H1 (cell line): ENCODE data around the gene KCNC1. TPM values are rescaled to one million over a fixed set of nuclear protein-coding genes. Genes with fewer than 3 reads are reported as not detected.

Source experiments
- CTCF ChIA-PET: fragments of 300-600 bp; sonication (Branson Sonifier 250); formaldehyde crosslinking; loops from one replicate; lab custom pipeline; 2021; ENCODE audit not compliant: partially characterized antibody; lab: Charles Lee
- POLR2A ChIA-PET: fragments of 300-600 bp; sonication (Branson Sonifier 250); formaldehyde crosslinking; loops from one replicate; lab custom pipeline; 2021; ENCODE audit warnings: inconsistent platforms; ENCODE audit not compliant: partially characterized antibody; lab: Charles Lee
- DNase-seq, 2 experiments: peaks; one replicate each; pipeline versions ENCODE4 v3.0.0 to v3.0.0-alpha.2; 2010 to 2022; ENCODE audit warnings: low spot score in 2 of 2, low read depth in 1 of 2, mixed read lengths in 1 of 2
- FAIRE-seq: peaks from 2 replicates; lab custom pipeline; 2011; peaks lifted over from hg19 to GRCh38; lab: Jason Lieb, UNC
- H2AFZ ChIP-seq: 2 replicates; pipeline ENCODE4 v1.8.1; 2012; ENCODE audit warnings: low read length, inconsistent platforms
- H2AK5ac ChIP-seq: 2 replicates; pipeline ENCODE4 v1.6.1; 2013; ENCODE audit warnings: low read depth, low read length
- H2BK120ac ChIP-seq: replicated peaks from 2 replicates; pipeline ENCODE3; 2013; ENCODE audit warnings: low read depth, low read length, inconsistent platforms
- H2BK12ac ChIP-seq: 2 replicates; pipeline ENCODE4 v1.6.1; 2013; ENCODE audit warnings: low read depth, low read length
- H2BK15ac ChIP-seq: 2 replicates; pipeline ENCODE4 v1.6.1; 2013; ENCODE audit warnings: low read length
- H2BK20ac ChIP-seq: 2 replicates; pipeline ENCODE4 v1.6.1; 2013; ENCODE audit warnings: low read length
- H2BK5ac ChIP-seq: 2 replicates; pipeline ENCODE4 v1.6.1; 2013; ENCODE audit warnings: low read depth, low read length
- H3K14ac ChIP-seq: 2 replicates; pipeline ENCODE4 v1.6.1; 2013; ENCODE audit warnings: inconsistent platforms; ENCODE audit not compliant: insufficient read length
- H3K18ac ChIP-seq: 2 replicates; pipeline ENCODE4 v1.6.1; 2013; ENCODE audit warnings: low read length; ENCODE audit errors: extremely low read depth
- H3K23ac ChIP-seq: 2 replicates; pipeline ENCODE4 v1.6.1; 2013; ENCODE audit warnings: inconsistent platforms; ENCODE audit not compliant: insufficient read length
- H3K23me2 ChIP-seq: 2 replicates; pipeline ENCODE4 v1.6.1; 2013; ENCODE audit warnings: low read depth, low read length
- H3K27ac ChIP-seq: 2 replicates; pipeline ENCODE4 v1.6.1; 2011; ENCODE audit warnings: low read depth, low read length, inconsistent platforms
- H3K27me3 ChIP-seq, 4 experiments: replicated peaks in 1 of 4; 1 replicate in 1 of 4; 2 replicates in 3 of 4; pipeline versions ENCODE4 v1.6.1 to v1.8.1; 2011 to 2013; ENCODE audit warnings: low read length in 3 of 4, mild to moderate bottlenecking in 3 of 4, inconsistent platforms in 2 of 4, mixed read lengths in 2 of 4, moderate library complexity in 1 of 4; ENCODE audit not compliant: control insufficient read depth in 3 of 4, insufficient read depth in 3 of 4; ENCODE audit errors: extremely low read depth in 1 of 4
- H3K36me3 ChIP-seq, 4 experiments: 2 replicates each; pipeline versions ENCODE4 v1.6.1 to v1.8.1; 2011 to 2013; ENCODE audit warnings: mild to moderate bottlenecking in 4 of 4, low read length in 3 of 4, moderate library complexity in 2 of 4, control low read depth in 1 of 4, inconsistent platforms in 1 of 4; ENCODE audit not compliant: insufficient read depth in 4 of 4, control insufficient read depth in 2 of 4
- H3K4ac ChIP-seq: replicated peaks from 2 replicates; pipeline ENCODE3; 2013; ENCODE audit warnings: low read length, low read depth, mixed read lengths, inconsistent platforms; ENCODE audit not compliant: insufficient read length
- H3K4me1 ChIP-seq, 4 experiments: replicated peaks in 1 of 4; 1 replicate in 1 of 4; 2 replicates in 3 of 4; pipeline versions ENCODE4 v1.6.1 to v1.8.1; 2011 to 2013; ENCODE audit warnings: low read length in 3 of 4, inconsistent platforms in 2 of 4, mixed read lengths in 1 of 4; ENCODE audit not compliant: insufficient read depth in 4 of 4, control insufficient read depth in 3 of 4
- H3K4me2 ChIP-seq, 2 experiments: 2 replicates each; pipeline versions ENCODE4 v1.6.1 to v1.8.1; 2011 to 2013; ENCODE audit warnings: low read depth in 2 of 2, low read length in 2 of 2, control low read depth in 1 of 2, inconsistent platforms in 1 of 2, mild to moderate bottlenecking in 1 of 2; ENCODE audit not compliant: insufficient read depth in 1 of 2
- H3K4me3 ChIP-seq, 4 experiments: fragments of 200-600, 300-600 bp in 1 of 4; sonication (generic), shearing (Covaris generic), sonication (Bioruptor Twin) in 1 of 4; 2 replicates each; pipeline versions ENCODE4 v1.5.1 to v1.8.1; 2011 to 2016; ENCODE audit warnings: low read length in 4 of 4, low read depth in 3 of 4, control low read depth in 2 of 4, inconsistent platforms in 2 of 4, mild to moderate bottlenecking in 2 of 4, mixed read lengths in 1 of 4, moderate library complexity in 1 of 4; ENCODE audit not compliant: insufficient read depth in 2 of 4; ENCODE audit errors: extremely low read depth in 1 of 4
- H3K56ac ChIP-seq: replicated peaks from 2 replicates; pipeline ENCODE3; 2013; ENCODE audit warnings: low read depth, mild to moderate bottlenecking, mixed read lengths, low read length, inconsistent platforms; ENCODE audit not compliant: insufficient read length
- H3K79me1 ChIP-seq: 2 replicates; pipeline ENCODE4 v1.6.1; 2013; ENCODE audit warnings: low read depth, low read length, control low read depth
- H3K79me2 ChIP-seq, 2 experiments: 2 replicates each; pipeline versions ENCODE4 v1.6.1 to v1.8.1; 2012 to 2013; ENCODE audit warnings: low read length in 2 of 2, mild to moderate bottlenecking in 2 of 2, inconsistent platforms in 1 of 2; ENCODE audit not compliant: insufficient read depth in 2 of 2, control insufficient read depth in 1 of 2
- H3K9ac ChIP-seq, 4 experiments: replicated peaks in 1 of 4; 1 replicate in 1 of 4; 2 replicates in 3 of 4; pipeline versions ENCODE4 v1.6.1 to v1.8.1; 2011 to 2013; ENCODE audit warnings: low read depth in 3 of 4, low read length in 3 of 4, control low read depth in 2 of 4, mild to moderate bottlenecking in 2 of 4, moderate library complexity in 2 of 4, inconsistent platforms in 1 of 4; ENCODE audit errors: extremely low read depth in 1 of 4
- H3K9me3 ChIP-seq, 2 experiments: 2 replicates each; pipeline versions ENCODE4 v1.6.1 to v1.8.1; 2012 to 2013; ENCODE audit warnings: mild to moderate bottlenecking in 2 of 2, moderate library complexity in 2 of 2, control low read depth in 1 of 2, inconsistent platforms in 1 of 2, low read depth in 1 of 2, low read length in 1 of 2, mixed read lengths in 1 of 2; ENCODE audit not compliant: insufficient read depth in 2 of 2
- H4K20me1 ChIP-seq, 2 experiments: replicated peaks in 1 of 2; 2 replicates each; pipeline versions ENCODE3 to v1.8.1; 2011 to 2013; ENCODE audit warnings: inconsistent platforms in 2 of 2, low read length in 2 of 2, mild to moderate bottlenecking in 1 of 2; ENCODE audit not compliant: insufficient read depth in 2 of 2, control insufficient read depth in 1 of 2
- H4K5ac ChIP-seq: 2 replicates; pipeline ENCODE4 v1.6.1; 2013; ENCODE audit warnings: low read length, low read depth, mixed read lengths, inconsistent platforms; ENCODE audit not compliant: insufficient read length
- H4K8ac ChIP-seq: 2 replicates; pipeline ENCODE4 v1.8.0; 2013; ENCODE audit warnings: mild to moderate bottlenecking, moderate library complexity, low read length, inconsistent platforms; ENCODE audit not compliant: insufficient read depth; ENCODE audit errors: extremely low read depth
- H4K91ac ChIP-seq: replicated peaks from 2 replicates; pipeline ENCODE3; 2013; ENCODE audit warnings: low read length, mixed read lengths, inconsistent platforms; ENCODE audit not compliant: insufficient read length
- EGR1 ChIP-seq: IDR thresholded peaks from 2 replicates; pipeline ENCODE4 v1.6.1; 2011; ENCODE audit warnings: low read depth, low read length, borderline replicate concordance
- KDM1A ChIP-seq: fragments of 200-600, 300-600 bp; sonication (generic); IDR thresholded peaks from 2 replicates; pipeline ENCODE4 v1.7.1; 2016; ENCODE audit warnings: mild to moderate bottlenecking, low read length, borderline replicate concordance
- KDM4A ChIP-seq: IDR thresholded peaks from one replicate; pipeline ENCODE4 v1.7.1; 2012; ENCODE audit warnings: low read depth, mild to moderate bottlenecking, moderate library complexity, low read length, inconsistent platforms; ENCODE audit not compliant: severe bottlenecking
- KDM5A ChIP-seq: fragments of 200-600 bp; IDR thresholded peaks from 2 replicates; pipeline ENCODE4 v1.7.1; 2012; ENCODE audit warnings: mild to moderate bottlenecking, low read length, inconsistent platforms, mixed read lengths
- MAFK ChIP-seq: IDR thresholded peaks from 2 replicates; pipeline ENCODE4 v1.6.1; 2012; ENCODE audit warnings: low read depth, mild to moderate bottlenecking, improper control_type of control experiment, low read length
- POU5F1 ChIP-seq: IDR thresholded peaks from 2 replicates; pipeline ENCODE4 v1.6.1; 2011; ENCODE audit warnings: low read depth, mild to moderate bottlenecking, low read length, moderate library complexity
- SIN3A ChIP-seq, 2 experiments: IDR thresholded peaks in 1 of 2; conservative IDR thresholded peaks in 1 of 2; 2 replicates each; pipeline ENCODE4 v1.6.1; 2011 to 2012; ENCODE audit warnings: low read length in 2 of 2, improper control_type of control experiment in 1 of 2, low read depth in 1 of 2, mild to moderate bottlenecking in 1 of 2
- SP4 ChIP-seq: IDR thresholded peaks from 2 replicates; pipeline ENCODE4 v1.6.1; 2012; ENCODE audit warnings: low read length, inconsistent platforms
- SRF ChIP-seq: IDR thresholded peaks from 2 replicates; pipeline ENCODE4 v1.6.1; 2011; ENCODE audit warnings: mild to moderate bottlenecking, low read depth, low read length, moderate library complexity
- TCF12 ChIP-seq: IDR thresholded peaks from 2 replicates; pipeline ENCODE4 v1.6.1; 2011; ENCODE audit warnings: low read depth, mild to moderate bottlenecking, low read length
- WGBS, 2 experiments: shearing (Covaris generic) in 1 of 2; methylation state at CpG; one replicate each; pipeline versions ENCODE4 v1.1.6 to v1.1.7; 2013 to 2015; ENCODE audit warnings: low lambda C conversion rate in 2 of 2, mixed read lengths in 2 of 2, inconsistent platforms in 1 of 2, low coverage in 1 of 2, missing lambda C conversion rate in 1 of 2; ENCODE audit not compliant: insufficient replicate concordance in 2 of 2, insufficient coverage in 1 of 2, insufficient read length in 1 of 2; ENCODE audit errors: extremely low coverage in 1 of 2, missing lambda C conversion rate in 1 of 2; 5-methylcytosine and 5-hydroxymethylcytosine counted together
- polyA plus RNA-seq, 7 experiments: library from polyadenylated mRNA; depleted of rRNA in 3 of 7; stranded (reverse) in 5 of 7; unstranded in 2 of 7; fragments of >200 nt in 5 of 7; fragments of 200-250 nt in 2 of 7; gene quantifications; 1 replicate in 5 of 7; 2 replicates in 1 of 7; 4 replicates in 1 of 7; pipeline versions ENCODE4 v1.2.1 to v1.2.3, GENCODE V29; 2011 to 2013; ENCODE audit warnings: missing spikeins in 2 of 7, mixed read lengths in 2 of 7
- total RNA-seq: library from RNA; stranded (reverse); fragmentation: NEBNext Ultra II Directional; extraction: Animal tissue kit (Norgen Biotek cat#: 25700); gene quantifications from 2 replicates; pipeline ENCODE4 v1.2.1, GENCODE V29; 2021
- TF ChIP-seq, protein P1 (sequence below): IDR thresholded peaks from 2 replicates; pipeline ENCODE4 v1.6.1; 2011; ENCODE audit warnings: low read depth, mild to moderate bottlenecking, low read length; ENCODE audit not compliant: insufficient read depth

The KCNC1 gene
- total and polyA plus RNA-seq, 2 of the 8 experiments (the other 6 are each of a cell fraction or from before 2014, with no cell fraction given), result 0.11 to 0.26 TPM

GRCh38 chr11:17760102-17761029, 25.8 kb downstream of the KCNC1 start:
- Histone ChIP-seq H3K9me3 (no peaks in the 10 kb centered on the region), H3K4me2 (no peak overlapping the region), H4K20me1 (peaks cover 0 to 2% of the 10 kb centered on the region in 2 experiments), H3K27ac (no peak overlapping the region), H2BK15ac (no peak overlapping the region), H3K14ac (no peak overlapping the region), H2BK120ac (no peak overlapping the region), H2AK5ac (no peak overlapping the region), H4K5ac (no peak overlapping the region), H2BK5ac (no peak overlapping the region), H3K36me3 (no peaks in the 10 kb centered on the region), H3K79me2 (no peaks in the 10 kb centered on the region), H3K56ac (no peak overlapping the region), H4K8ac (no peak overlapping the region), H3K23ac (no peak overlapping the region), H3K23me2 (peaks cover 9% of the 10 kb centered on the region; the same call in 1 of the 2 replicates), H3K4me1 (peaks cover 0 to 7% (median 1%) of the 10 kb centered on the region in 4 experiments; a peak in 3 of 7 replicates), H2BK20ac (no peak overlapping the region), H3K79me1 (no peaks in the 10 kb centered on the region), H4K91ac (no peak overlapping the region), H3K4ac (no peak overlapping the region), H3K18ac (no peak overlapping the region), H3K9ac (no peak overlapping the region), H3K4me3 (no peak overlapping the region), H2AFZ (no peak overlapping the region), H2BK12ac (no peak overlapping the region), H3K27me3 (no peaks in the 10 kb centered on the region)
- DNase-seq (peak; percentile 77 to 84), FAIRE-seq (peak; percentile 88)
- POLR2A ChIA-PET, result no interaction called here
- CTCF ChIA-PET, result interaction anchor here (0.6 to 6.7 kb wide), 48 partner anchors 8 to 227 kb away, joined by 3 to 82 read pairs (median 4); partner anchors contain the start of gene KCNC1
- 61% methylated on average over 23 of the region's 23 CpGs; no CpG with 5 or more reads in 1 of the 2 experiments for WGBS, 2 experiments
- TF ChIP-seq MAFK, result no peak
- TF ChIP-seq EGR1, result no peak
- TF ChIP-seq KDM1A, result no peak
- TF ChIP-seq KDM5A, result no peak
- no peak for TF ChIP-seq SIN3A (conservative IDR thresholded peaks at IDR 0.05 in 1 of 2, IDR thresholded peaks at IDR 0.05 in 1 of 2; ENCODE audit: low read depth in 1 of 2, low read length in 2 of 2)
- TF ChIP-seq POU5F1, result no peak
- TF ChIP-seq SP4, result no peak
- no peak for TF ChIP-seq KDM4A
- 0 out of 2 replicates have a peak, but pooled peaks have one; percentile 13 for TF ChIP-seq TCF12
- no peak for TF ChIP-seq SRF
- TF ChIP-seq, protein P1, sequence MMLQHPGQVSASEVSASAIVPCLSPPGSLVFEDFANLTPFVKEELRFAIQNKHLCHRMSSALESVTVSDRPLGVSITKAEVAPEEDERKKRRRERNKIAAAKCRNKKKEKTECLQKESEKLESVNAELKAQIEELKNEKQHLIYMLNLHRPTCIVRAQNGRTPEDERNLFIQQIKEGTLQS, result no peak
